ENCODE results near the gene PLEKHH1.

The PLEKHH1 gene

DNA sequence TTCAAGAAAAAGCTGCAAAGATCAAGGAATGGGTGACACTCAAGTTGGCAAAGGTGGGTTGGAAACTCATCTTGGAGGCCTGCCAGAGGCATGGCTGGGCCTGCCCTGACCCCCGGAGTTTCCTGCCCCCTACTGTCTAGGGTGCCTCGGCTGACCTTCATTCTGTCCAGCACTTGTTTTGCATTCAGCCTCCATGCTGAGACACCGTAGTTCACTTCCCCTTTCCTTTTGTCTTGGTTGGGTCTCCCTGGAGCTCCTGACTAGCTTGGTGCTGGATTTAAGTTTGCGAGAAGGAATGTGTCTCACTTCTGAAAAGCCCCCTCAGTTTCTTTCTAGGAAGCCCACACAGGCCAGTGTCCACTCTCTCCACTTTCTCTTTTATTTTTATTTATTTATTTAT lies 26.5 kb downstream of the PLEKHH1 start:
- no peak for DNase-seq (ENCODE audit: low read depth, low spot score)
- H3K27ac ChIP-seq = no peak overlapping the region

DNA sequence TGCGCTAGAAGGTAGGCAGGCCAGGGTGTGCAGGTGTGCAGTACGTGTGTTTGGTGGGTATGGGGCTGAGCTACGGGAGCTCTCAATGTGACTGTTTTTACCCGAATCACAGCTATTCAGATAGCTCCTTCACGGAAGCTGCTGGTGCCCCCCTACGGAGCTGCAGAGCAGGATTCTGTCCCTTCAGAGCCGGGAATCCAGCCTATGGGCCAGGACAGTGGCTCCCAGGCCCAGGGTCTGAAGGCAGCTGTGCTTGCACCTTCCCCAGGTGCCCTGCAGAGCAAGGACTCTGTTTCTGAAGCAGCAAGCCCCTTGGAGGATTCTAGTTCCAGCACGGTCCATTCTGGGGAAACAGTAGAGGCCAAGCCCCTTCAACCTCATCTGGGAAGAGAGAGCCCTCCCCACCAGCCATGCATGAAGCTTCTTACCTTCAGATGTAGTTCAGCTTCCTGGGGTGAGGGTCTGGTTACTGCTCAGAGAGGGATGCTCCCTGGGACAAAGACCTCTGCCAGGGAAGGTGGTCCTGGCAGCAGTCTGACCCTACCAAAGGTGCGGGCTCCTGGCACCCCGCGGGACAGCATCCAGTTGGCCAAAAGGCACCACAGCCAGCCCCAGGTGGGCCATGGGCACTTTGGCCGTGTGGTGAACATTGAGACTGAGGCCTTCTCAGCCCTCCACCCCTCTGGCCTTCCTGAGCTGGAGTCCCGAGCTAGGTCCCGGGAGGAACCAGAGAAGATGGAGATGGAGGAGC lies 29.1 kb downstream of the PLEKHH1 start:
- no peak for DNase-seq (ENCODE audit: low read depth, low spot score)
- H3K27ac ChIP-seq = no peak overlapping the region

- DNase-seq (ENCODE audit: low read depth, low spot score) = no peak
- no peak overlapping the region for H3K27ac ChIP-seq
These were observed 29.7 kb downstream of the PLEKHH1 start for GRCh38 chr14:67562776-67563150.

- no peak for DNase-seq (ENCODE audit: low read depth, low spot score)
- no peak overlapping the region for H3K27ac ChIP-seq
These were observed 31.1 kb downstream of the PLEKHH1 start for GRCh38 chr14:67564236-67564635.

- no peak overlapping the region for H3K27ac ChIP-seq
- no peak for DNase-seq (ENCODE audit: low read depth, low spot score)
These were observed 33.8 kb downstream of the PLEKHH1 start for GRCh38 chr14:67566908-67567307.

- no peak overlapping the region for H3K27ac ChIP-seq
- DNase-seq (ENCODE audit: low read depth, low spot score) = no peak
These were observed 34.6 kb downstream of the PLEKHH1 start for GRCh38 chr14:67567654-67568053.

DNA sequence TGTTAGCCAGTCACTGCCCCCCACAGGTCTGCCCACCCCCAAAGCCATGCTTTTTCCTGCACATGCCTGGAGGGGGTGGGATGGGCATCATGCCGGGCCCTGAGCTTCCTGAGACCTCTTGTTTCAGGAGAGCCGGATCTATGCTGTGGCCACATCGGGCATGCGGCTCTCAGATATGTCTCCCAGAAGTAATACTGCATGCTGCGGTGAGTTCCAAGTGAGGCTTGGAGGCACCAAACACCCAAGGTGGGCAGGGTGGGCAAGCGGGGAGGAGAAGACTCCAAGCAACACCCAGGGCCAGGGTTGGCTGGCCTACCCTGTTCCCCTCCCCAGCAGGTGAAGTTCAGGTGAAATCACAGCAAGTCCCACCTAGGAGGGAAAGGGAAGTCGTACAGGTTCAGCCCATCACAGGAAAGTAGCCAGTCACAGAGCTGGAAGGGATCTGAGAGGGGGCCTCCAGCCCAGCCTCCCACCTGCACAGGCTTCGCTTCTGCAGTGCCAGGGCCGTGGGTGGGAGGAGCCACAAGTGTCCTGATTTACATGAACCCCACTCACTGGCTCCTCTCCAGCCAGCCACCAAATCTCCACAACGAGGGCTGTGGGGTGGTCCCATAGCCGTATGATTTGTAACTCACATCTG lies 36.0 kb downstream of the PLEKHH1 start:
- no peak overlapping the region for H3K27ac ChIP-seq
- no peak for DNase-seq (ENCODE audit: low read depth, low spot score)

GRCh38 chr14:67569651-67570290 lies 36.7 kb downstream of the PLEKHH1 start:
- DNase-seq (ENCODE audit: low read depth, low spot score) = no peak
- no peak overlapping the region for H3K27ac ChIP-seq

DNA sequence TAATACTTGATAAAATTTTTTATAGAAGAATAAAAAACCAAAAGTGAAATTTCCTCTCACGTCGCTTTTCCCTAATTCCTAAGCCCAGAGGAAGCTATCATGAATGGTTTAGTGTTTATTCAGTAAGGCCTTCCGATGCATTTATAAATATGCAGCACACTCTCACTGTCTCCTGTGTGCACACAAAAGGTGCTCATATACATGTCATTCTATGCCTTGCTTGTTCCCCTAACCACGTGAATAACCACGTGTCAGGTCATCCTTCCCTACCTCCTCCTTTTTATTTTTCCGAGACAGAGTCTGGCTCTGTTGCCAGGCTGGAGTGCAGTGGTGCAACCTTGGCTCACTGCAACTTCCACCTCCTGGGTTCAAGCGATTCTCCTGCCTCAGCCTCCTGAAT lies 37.4 kb downstream of the PLEKHH1 start:
- no peak overlapping the region for H3K27ac ChIP-seq
- no peak for DNase-seq (ENCODE audit: low read depth, low spot score)

GRCh38 chr14:67571275-67571990 lies 38.3 kb downstream of the PLEKHH1 start:
- no peak overlapping the region for H3K27ac ChIP-seq

GRCh38 chr14:67571991-67572323 lies 38.9 kb downstream of the PLEKHH1 start:
- no peak overlapping the region for H3K27ac ChIP-seq
- DNase-seq (ENCODE audit: low read depth, low spot score) = no peak

More at GRCh38 chr14:67571275-67571990, 38.3 kb downstream of the PLEKHH1 start:
- DNase-seq (ENCODE audit: low read depth, low spot score) = no peak

DNA sequence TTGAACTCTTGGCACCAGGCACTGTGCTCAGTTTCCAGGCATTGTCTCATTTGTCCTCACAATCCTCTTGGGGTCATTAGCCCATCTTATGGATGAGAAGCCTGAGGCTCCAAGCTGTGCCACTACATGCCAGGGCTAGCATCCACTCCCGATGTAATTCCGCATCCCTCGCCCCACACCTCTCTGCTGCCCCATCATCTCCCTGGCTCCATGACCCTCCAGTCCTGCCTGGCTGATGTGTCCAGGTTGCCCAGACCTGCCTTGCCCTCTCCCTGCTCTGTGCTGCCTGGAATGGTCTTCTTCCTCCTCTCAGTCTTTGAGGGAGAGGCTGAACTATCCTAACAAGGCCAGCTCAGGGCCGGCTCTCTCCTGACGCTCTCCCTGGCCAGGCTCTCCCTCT lies 39.5 kb downstream of the PLEKHH1 start:
- no peak overlapping the region for H3K27ac ChIP-seq
- DNase-seq (ENCODE audit: low read depth, low spot score) = no peak

DNA sequence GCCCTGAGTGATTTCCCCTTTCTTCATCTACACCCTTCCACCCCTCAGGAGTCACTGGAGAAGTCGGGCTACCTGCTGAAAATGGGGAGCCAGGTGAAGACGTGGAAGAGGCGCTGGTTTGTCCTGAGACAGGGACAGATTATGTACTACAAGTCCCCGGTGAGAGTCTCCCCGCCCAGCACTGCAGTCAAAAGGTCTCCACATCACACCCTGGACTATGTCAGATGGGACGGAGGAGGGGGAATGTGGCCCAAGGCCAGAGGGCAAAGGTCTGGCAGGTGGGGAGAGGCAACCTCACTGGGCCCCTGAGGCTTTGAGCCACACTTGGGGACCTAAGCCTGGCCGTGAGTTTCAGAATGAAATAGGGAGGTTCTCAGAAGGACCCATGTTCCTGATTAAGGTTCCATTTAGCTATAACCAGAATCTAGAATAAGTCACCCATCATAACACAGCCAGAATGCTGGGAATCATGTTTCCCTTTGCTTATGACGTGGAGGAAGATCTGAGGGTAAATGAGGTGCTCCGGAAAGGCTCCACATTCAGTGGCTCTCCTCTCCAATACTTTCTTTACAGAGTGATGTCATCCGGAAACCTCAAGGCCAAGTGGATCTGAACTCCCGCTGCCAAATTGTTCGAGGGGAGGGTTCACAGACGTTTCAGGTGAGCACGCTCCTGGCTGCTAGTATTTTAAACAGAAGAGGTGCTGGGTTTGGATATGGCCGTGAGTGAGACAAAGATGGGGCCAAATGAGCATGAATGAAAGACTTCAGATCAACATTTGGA lies 40.3 kb downstream of the PLEKHH1 start:
- DNase-seq (ENCODE audit: low read depth, low spot score) = no peak
- no peak overlapping the region for H3K27ac ChIP-seq

GRCh38 chr14:67574156-67574555 lies 41.1 kb downstream of the PLEKHH1 start:
- no peak for DNase-seq (ENCODE audit: low read depth, low spot score)
- no peak overlapping the region for H3K27ac ChIP-seq

GRCh38 chr14:67574806-67575205 lies 41.7 kb downstream of the PLEKHH1 start:
- no peak overlapping the region for H3K27ac ChIP-seq
- no peak for DNase-seq (ENCODE audit: low read depth, low spot score)

GRCh38 chr14:67575684-67576083 lies 42.6 kb downstream of the PLEKHH1 start:
- DNase-seq (ENCODE audit: low read depth, low spot score) = peak; percentile 22

GRCh38 chr14:67576216-67576955 lies 43.3 kb downstream of the PLEKHH1 start:
- H3K27ac ChIP-seq = no peak overlapping the region
- DNase-seq (ENCODE audit: low read depth, low spot score) = no peak

More at GRCh38 chr14:67575684-67576083, 42.6 kb downstream of the PLEKHH1 start:
- H3K27ac ChIP-seq = no peak overlapping the region

DNA sequence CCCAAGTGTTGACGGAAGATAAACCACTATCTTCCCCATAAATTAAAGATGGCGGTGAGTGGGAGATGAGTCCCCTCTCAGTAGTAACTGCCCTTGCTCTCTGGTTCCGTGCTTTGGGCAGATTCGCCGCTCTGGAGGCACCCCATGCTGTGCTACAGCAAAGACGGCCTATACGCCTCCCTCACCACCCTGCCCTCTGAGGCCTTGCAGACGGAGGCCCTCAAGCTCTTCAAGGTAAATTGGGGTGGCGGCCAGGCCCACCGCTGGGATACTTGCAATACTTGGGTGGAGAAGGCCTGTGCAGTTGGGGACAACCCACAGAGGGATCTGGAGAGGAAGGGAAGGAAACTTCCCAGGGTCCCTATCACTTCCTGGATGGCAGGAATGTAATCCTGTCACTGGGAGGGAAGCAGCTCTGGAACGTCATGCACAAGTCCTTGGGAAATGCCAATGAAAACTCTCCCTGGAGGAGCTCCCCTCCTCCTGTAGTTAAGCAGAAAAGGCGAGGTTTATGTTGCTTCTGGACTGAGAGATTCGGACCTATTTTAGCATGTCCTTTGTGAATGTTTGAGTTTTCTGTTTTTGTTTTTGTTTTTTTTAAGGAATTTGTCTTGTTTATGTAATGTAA lies 44.2 kb downstream of the PLEKHH1 start:
- H3K27ac ChIP-seq = no peak overlapping the region
- DNase-seq (ENCODE audit: low read depth, low spot score) = no peak

Measured in epithelial cell of prostate (primary cell).